Neural cell (in vitro differentiated cells): ENCODE data around the gene FSD2. TPM values are rescaled to one million over a fixed set of nuclear protein-coding genes. Genes with fewer than 3 reads are reported as not detected.

Experiments used
- H2AFZ ChIP-seq: fragments of 200-600, 300-800 bp; sonication (generic), shearing (Covaris generic); 2 replicates; pipeline ENCODE4 v1.6.0; 2014; ENCODE audit warnings: low read depth, mild to moderate bottlenecking, antibody characterized with exemption, low read length, moderate library complexity
- H3F3A ChIP-seq: fragments of 200-600 bp; shearing (Covaris generic); 2 replicates; pipeline ENCODE4 v1.6.1; 2016; ENCODE audit warnings: mild to moderate bottlenecking, moderate library complexity, mixed read lengths, antibody characterized with exemption, low read length; ENCODE audit not compliant: insufficient read depth, poor library complexity, severe bottlenecking
- H3K27ac ChIP-seq: fragments of 200-600, 300-800 bp; sonication (generic), shearing (Covaris generic); 2 replicates; pipeline ENCODE4 v1.5.1; 2014; ENCODE audit warnings: mild to moderate bottlenecking, low read length, moderate library complexity
- H3K27me3 ChIP-seq: fragments of 300-800, 200-600 bp; sonication (generic), shearing (Covaris generic); 2 replicates; pipeline ENCODE4 v1.6.0; 2014; ENCODE audit warnings: mild to moderate bottlenecking, low read depth, low read length, moderate library complexity; ENCODE audit not compliant: insufficient read depth
- H3K36me3 ChIP-seq: fragments of 300-800, 200-600 bp; sonication (generic), shearing (Covaris generic); 2 replicates; pipeline ENCODE4 v1.5.1; 2014; ENCODE audit warnings: mild to moderate bottlenecking, antibody characterized with exemption, low read length, moderate library complexity; ENCODE audit not compliant: insufficient read depth
- H3K4me2 ChIP-seq: fragments of 300-800, 200-600 bp; sonication (generic), shearing (Covaris generic); 2 replicates; pipeline ENCODE4 v1.6.0; 2014; ENCODE audit warnings: mild to moderate bottlenecking, low read length
- H3K4me3 ChIP-seq: fragments of 300-800, 200-600 bp; sonication (generic), shearing (Covaris generic); 2 replicates; pipeline ENCODE4 v1.5.1; 2014; ENCODE audit warnings: mild to moderate bottlenecking, low read length, moderate library complexity
- H3K79me2 ChIP-seq: fragments of 200-600 bp; shearing (Covaris generic); replicated peaks from 2 replicates; pipeline ENCODE4 v1.6.0; 2014; ENCODE audit warnings: mild to moderate bottlenecking, low read length, moderate library complexity; ENCODE audit not compliant: insufficient read depth
- H3K9ac ChIP-seq: fragments of 300-800, 200-600 bp; sonication (generic), shearing (Covaris generic); 2 replicates; pipeline ENCODE4 v1.6.1; 2016; ENCODE audit warnings: mild to moderate bottlenecking, low read length, mixed read lengths
- H3K9me2 ChIP-seq: fragments of 200-600 bp; shearing (Covaris generic); 2 replicates; pipeline ENCODE4 v1.6.1; 2016; ENCODE audit warnings: mild to moderate bottlenecking, low read length, mixed read lengths; ENCODE audit not compliant: insufficient read depth
- H3K9me3 ChIP-seq: fragments of 200-600, 300-800 bp; sonication (generic), shearing (Covaris generic); 2 replicates; pipeline ENCODE4 v1.6.1; 2016; ENCODE audit warnings: mild to moderate bottlenecking, mixed run types, low read length, moderate library complexity, mixed read lengths
- H4K20me1 ChIP-seq: fragments of 200-600 bp; shearing (Covaris generic); 2 replicates; pipeline ENCODE4 v1.6.1; 2016; ENCODE audit warnings: mild to moderate bottlenecking, mixed run types; ENCODE audit not compliant: insufficient read depth
- CTCF ChIP-seq: fragments of 450-650 bp; IDR thresholded peaks from 2 replicates; pipeline ENCODE4 v1.5.1; 2014; ENCODE audit warnings: antibody characterized with exemption, mild to moderate bottlenecking, moderate library complexity; ENCODE audit not compliant: poor library complexity, severe bottlenecking
- EP300 ChIP-seq: fragments of 450-650 bp; conservative IDR thresholded peaks from 2 replicates; pipeline ENCODE4 v1.6.1; 2014; ENCODE audit warnings: antibody characterized with exemption, mild to moderate bottlenecking, moderate library complexity; ENCODE audit not compliant: poor library complexity, severe bottlenecking
- EZH2 ChIP-seq: fragments of 200-600, 300-800 bp; shearing (Covaris generic), sonication (generic); IDR thresholded peaks from 2 replicates; pipeline ENCODE4 v1.6.1; 2014; ENCODE audit warnings: antibody characterized with exemption, low read length, borderline replicate concordance, mild to moderate bottlenecking; ENCODE audit not compliant: insufficient read depth, poor library complexity, severe bottlenecking
- MXI1 ChIP-seq: fragments of 450-650 bp; conservative IDR thresholded peaks from 2 replicates; pipeline ENCODE4 v1.6.1; 2014; ENCODE audit warnings: antibody characterized with exemption, mild to moderate bottlenecking; ENCODE audit not compliant: poor library complexity, severe bottlenecking
- POLR2AphosphoS5 ChIP-seq: IDR thresholded peaks from 2 replicates; pipeline ENCODE4 v1.6.1; 2012
- RAD21 ChIP-seq: fragments of 450-650 bp; conservative IDR thresholded peaks from 2 replicates; pipeline ENCODE4 v1.6.1; 2014; ENCODE audit warnings: antibody characterized with exemption, mild to moderate bottlenecking, moderate library complexity
- REST ChIP-seq: IDR thresholded peaks from 2 replicates; pipeline ENCODE4 v1.6.1; 2012; ENCODE audit warnings: borderline replicate concordance
- SMC3 ChIP-seq: fragments of 450-650 bp; conservative IDR thresholded peaks from 2 replicates; pipeline ENCODE4 v1.6.1; 2014; ENCODE audit warnings: antibody characterized with exemption, mild to moderate bottlenecking, moderate library complexity; ENCODE audit not compliant: poor library complexity
- TAF1 ChIP-seq: IDR thresholded peaks from 2 replicates; pipeline ENCODE4 v1.6.1; 2012; ENCODE audit warnings: low read depth
- polyA plus RNA-seq: library from polyadenylated mRNA; depleted of rRNA; stranded (reverse); fragments of >200 nt; gene quantifications from 2 replicates; pipeline ENCODE4 v1.2.3, GENCODE V29; 2014

Gene FSD2
- polyA plus RNA-seq, 1 donor from 2014 or later = not detected

GRCh38 chr15:82742134-82742533 is 63.7 kb downstream of the FSD2 start:
- H2AFZ ChIP-seq = no peak overlapping the region
- no peak overlapping the region for H3K27ac ChIP-seq
- no peaks in the 10 kb centered on the region for H3K79me2 ChIP-seq
- H3F3A ChIP-seq = no peaks in the 10 kb centered on the region
- no peak overlapping the region for H3K4me3 ChIP-seq
- no peak for TF ChIP-seq CTCF
- no peak for TF ChIP-seq EZH2
- no peak for TF ChIP-seq REST
- no peak for TF ChIP-seq POLR2AphosphoS5
- no peak for TF ChIP-seq SMC3
- no peak for TF ChIP-seq RAD21
- no peak for TF ChIP-seq EP300
- no peak for TF ChIP-seq MXI1
- TF ChIP-seq TAF1 = no peak
- H3K9me2 ChIP-seq = no peaks in the 10 kb centered on the region
- no peaks in the 10 kb centered on the region for H4K20me1 ChIP-seq
- no peak overlapping the region for H3K9ac ChIP-seq
- no peaks in the 10 kb centered on the region for H3K27me3 ChIP-seq
- no peaks in the 10 kb centered on the region for H3K9me3 ChIP-seq
- no peaks in the 10 kb centered on the region for H3K36me3 ChIP-seq
- H3K4me2 ChIP-seq = no peak overlapping the region

GRCh38 chr15:82739086-82739485 is 66.8 kb downstream of the FSD2 start:
- no peak overlapping the region for H3K27ac ChIP-seq
- no peaks in the 10 kb centered on the region for H3K27me3 ChIP-seq
- no peak overlapping the region for H3K4me2 ChIP-seq
- H3K9ac ChIP-seq = no peak overlapping the region
- H3K9me2 ChIP-seq = no peaks in the 10 kb centered on the region
- H3K36me3 ChIP-seq = no peaks in the 10 kb centered on the region
- H3F3A ChIP-seq = no peaks in the 10 kb centered on the region
- H3K4me3 ChIP-seq = no peak overlapping the region
- H3K9me3 ChIP-seq = no peaks in the 10 kb centered on the region
- no peaks in the 10 kb centered on the region for H3K79me2 ChIP-seq
- H2AFZ ChIP-seq = no peak overlapping the region
- TF ChIP-seq RAD21 = no peak
- no peak for TF ChIP-seq CTCF
- TF ChIP-seq SMC3 = no peak
- no peak for TF ChIP-seq POLR2AphosphoS5
- TF ChIP-seq MXI1 = no peak
- no peak for TF ChIP-seq EP300
- TF ChIP-seq REST = no peak
- no peak for TF ChIP-seq EZH2
- no peak for TF ChIP-seq TAF1
- no peaks in the 10 kb centered on the region for H4K20me1 ChIP-seq
